Pons (tissue), 1 donor: ENCODE results near the gene TOP3B.

Source experiments
- DNase-seq: peaks from one replicate; pipeline ENCODE4 v3.0.0-alpha.2; 2016; ENCODE audit warnings: low spot score

The TOP3B gene

DNA sequence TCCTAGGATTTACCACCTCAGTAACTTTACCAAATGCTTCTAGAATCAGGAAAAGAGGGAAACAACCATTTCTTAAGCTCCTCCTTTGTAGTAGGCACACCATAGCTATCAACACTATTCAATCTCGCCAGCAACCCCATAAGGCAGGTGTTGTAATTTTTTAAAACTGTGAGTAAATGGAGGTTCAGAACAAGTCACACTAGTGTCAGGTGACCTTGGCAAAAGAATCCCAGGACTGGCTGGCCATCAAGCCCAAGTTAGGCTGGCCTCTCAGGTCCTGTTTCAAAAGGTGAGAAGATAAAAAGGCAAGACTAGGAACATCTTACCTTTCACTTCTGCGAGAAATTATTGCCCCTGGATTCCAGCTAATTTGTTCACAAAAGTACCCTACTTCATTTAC is 713 bp downstream of the TOP3B start:
- DNase-seq: no peak

DNA sequence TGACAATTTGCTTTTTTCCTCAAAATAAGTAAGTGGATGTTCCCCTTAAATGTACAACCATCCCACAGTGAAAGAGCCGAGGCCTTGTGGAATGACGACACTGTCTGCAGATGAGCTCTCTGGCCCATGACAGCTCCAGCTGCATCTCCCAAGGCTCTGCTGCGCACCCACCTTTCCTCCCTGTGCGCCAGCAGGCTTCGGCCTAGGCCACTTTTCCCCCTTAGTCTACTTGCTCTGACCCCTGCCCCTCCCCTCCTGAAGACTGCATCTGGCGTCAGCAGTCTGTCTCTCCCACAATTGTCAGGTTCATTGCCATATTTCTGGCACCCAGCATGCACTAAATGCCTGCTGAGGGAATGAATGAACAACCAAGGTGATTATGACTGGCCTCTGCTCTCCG is 2.0 kb downstream of the TOP3B start:
- DNase-seq: no peak

DNA sequence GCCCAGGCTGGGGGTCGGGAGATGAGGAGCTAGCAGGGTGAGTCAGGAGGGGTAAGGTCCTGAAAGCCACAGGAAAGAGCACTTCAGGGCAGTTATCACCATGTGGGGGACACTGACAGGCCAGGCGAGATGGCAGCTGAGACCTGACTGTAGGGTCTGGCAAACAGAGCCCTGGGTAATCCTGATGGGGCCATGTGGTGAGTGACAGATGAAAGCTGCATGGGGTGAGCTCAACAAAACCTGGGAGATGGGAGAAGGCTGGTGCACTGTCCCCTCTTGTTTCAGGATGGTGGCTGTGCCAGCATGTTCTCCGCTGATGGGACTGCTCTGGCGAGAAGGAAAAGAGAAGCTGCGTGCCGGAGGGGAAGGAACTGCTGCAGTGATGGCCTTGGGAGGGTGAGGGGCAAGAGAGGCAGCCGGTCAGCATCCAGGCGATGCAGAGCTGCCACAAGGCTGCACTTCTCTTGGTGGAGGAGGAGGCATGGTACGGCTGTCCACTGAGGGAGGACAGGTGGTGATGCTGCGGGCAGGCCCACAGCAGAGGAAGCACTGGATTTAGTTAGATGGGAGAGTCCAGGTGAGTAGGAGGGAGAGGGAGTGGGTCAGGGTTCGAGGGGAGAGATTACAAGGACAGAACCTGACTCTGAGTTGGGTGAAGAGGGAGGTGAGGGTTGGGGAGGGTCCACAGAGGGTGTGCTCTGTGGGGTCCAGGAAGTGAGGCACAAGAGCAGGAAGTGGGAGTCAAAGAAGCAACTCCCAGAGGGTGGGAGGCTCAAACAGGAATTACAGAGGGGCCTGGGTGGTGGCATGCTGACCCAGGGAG is 3.8 kb downstream of the TOP3B start:
- DNase-seq: no peak

DNA sequence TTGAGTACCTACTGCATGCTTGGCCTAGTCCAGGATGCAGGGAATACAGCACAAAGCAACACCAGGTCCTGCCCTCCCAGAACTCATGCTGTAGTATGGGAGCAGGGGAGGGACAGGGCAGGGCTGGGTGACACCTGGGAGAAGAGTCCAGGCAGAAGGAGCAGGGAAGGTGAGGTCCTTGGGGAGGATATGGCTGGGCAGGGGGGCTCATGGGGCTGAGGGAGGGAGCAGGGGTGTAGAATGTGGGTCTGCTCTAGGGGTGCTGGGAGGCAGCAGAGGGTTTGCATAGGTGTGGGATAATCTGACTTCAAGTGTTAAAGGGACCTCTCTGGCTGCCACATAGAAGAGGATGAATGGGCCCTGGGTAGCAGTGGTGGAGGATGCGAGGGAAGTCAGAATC is 4.8 kb downstream of the TOP3B start:
- DNase-seq: no peak

DNA sequence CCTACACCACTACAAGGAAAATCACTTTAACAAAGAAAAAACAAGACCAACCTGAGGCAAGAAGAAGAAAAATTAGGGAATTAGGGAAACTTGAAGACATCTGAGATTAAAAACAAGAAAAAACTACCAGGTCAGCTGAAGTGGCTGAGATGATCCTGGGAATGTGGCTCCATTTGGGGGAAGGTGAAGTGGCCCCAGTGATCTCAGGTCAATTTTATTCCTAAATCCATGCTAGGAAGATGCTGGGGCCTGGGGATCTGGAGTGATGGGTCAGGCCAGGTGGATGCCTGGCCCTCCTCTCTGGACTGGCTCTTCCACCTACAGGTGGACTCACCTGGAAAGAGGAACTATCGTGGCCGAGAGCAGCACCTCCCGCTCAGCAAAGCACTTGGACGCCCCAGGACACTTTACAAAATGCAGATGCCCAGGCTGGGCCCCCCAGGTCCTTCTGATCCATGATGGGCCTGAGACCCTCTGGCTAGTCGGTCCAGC is 6.7 kb downstream of the TOP3B start:
- DNase-seq: no peak

DNA sequence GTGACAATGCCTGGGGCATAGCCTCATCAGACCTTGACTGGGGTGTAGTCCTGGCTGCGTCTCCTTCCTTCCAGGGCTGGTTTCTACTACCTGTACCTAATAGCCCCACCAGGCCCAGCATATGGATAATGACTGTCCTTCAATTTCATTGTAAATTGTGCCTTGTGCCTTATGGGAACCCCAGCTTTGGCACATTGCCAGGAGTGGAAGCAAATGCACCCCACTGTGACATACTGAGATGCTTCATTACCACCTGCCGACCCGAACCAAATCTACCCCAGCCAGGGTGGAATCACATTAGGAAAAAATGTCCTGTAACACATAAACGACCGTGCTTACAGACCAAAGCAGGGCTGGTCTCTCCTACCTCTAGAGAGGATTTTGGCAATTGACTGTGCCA is 7.3 kb downstream of the TOP3B start:
- no peak for DNase-seq

DNA sequence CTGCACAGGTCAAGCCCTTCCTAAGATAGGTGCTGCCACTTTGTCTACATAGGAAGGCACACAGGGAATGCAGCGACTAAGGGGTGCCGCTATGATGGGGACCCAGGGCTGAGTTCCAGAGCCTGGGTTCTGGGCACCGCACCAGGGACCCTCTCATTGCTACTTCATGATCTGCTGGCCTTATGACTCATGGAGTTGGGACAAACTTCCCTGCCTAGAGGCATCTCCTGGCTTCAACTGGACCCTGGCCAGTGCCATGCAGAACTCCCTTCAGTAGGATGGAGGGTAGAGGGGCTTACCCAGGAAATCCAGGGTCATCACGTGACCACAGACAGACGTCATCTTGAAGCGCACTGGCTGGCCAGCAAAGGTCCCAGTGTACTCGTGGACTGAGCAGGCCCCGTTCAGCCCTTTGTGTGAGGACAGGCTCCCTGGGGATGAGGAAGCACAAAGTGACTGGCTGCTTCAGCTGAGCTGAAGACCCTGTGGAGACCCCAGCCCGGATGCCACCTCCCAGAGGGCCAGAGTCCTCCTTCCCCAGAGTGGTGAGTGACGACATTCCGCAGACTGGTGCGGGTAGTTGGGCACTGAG is 8.4 kb downstream of the TOP3B start:
- no peak for DNase-seq

DNA sequence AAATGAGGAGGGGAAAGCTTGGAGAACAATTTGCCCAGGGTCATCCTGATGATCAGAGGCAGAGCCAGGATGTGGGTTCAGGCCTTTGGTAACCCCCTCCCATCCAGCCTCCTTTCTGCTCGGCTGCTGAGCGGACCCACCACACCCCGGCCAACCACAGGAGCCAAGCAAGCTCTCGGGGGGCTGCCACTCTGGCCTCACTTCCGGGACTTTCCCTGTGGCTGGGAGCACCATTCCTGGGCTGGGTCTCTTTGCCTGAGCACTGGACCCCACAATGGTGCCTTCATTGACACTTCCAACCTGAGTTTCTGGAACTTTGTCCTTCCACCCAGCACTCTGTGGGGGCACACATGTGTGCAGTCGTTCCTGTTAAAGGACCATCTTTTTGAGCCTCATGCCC is 9.8 kb downstream of the TOP3B start:
- DNase-seq: no peak

DNA sequence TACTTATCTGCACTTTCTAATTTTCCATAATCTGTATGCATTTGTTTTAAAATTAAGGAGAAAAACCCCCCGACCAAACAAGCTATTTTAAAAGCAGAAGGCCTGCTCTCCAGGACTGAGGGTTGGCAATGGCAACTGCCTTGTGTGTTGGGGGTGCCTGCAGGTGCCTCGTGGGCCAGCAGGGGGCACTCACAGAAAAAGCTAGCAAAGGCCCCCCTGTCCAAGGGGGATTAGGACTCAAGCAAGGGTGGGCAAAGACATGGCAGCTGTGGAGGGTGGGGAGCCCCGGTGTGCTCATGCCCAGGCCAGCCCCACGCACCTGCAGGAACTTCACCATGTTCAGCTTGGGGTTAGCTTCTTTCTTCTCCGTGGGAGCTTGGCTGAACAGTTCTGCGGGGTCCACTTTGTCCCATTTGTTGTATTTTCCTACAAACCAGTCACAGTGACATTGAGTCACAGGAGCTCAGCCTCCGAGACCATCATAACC is 10.3 kb downstream of the TOP3B start:
- no peak for DNase-seq

DNA sequence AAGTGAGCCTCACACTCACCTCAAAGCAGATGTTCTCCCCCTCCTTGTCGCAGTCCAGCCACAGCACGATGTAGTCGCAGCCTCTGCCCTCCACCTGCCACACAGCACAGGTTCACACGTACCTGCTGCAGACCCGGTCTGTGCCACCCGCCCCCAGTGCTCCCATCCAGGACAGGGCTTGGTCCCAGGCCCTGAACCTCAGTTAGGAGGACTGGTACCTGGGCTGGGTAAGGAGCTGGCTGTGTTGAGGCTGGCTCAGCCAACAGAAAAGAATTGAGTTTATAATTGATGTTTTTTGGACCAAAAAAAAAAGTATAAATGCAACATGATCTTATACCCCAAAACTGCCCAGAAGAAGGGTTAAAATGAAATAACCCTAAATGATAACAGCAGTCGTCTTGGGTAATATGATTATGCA is 10.7 kb downstream of the TOP3B start:
- DNase-seq: no peak

DNA sequence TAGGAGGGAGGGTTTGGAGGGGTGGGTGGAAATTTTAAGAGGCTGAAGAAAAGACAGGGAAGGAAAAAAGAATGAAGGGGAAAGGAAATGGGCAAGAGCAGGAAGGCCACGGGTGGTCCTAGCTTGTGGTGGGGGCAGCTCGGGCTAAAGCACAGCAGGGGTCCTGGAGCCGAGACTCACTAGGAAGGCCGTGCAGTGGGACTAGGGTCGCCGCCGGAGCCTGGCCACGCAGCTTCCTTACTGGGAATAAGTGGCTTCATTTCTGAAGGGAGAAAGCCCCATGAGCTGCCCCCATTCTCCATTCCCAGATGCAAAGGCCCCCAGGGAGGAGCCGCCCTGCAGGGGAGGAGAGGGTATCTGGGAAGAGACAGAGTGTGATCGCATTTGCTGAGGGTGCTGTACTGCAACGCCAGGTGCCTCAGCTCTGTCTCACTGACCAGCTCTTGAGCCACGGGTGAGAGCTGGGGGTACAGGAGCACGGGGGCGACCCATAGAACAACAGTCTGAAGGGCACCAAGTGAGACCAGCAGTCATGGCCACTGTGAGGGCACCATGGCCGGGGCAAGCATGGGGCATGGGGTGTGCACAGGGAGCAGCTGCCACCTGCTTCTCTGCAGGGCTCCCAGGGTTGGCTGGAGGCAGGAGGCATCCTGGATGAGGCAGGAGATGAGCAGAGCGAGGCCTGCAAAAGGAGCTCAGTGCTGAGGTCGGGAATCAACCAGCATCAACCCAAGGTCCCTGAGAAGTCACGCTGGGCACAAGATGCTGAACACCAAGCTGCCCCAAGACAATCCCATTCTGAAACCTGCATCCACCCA is 11.6 kb downstream of the TOP3B start:
- DNase-seq: no peak

DNA sequence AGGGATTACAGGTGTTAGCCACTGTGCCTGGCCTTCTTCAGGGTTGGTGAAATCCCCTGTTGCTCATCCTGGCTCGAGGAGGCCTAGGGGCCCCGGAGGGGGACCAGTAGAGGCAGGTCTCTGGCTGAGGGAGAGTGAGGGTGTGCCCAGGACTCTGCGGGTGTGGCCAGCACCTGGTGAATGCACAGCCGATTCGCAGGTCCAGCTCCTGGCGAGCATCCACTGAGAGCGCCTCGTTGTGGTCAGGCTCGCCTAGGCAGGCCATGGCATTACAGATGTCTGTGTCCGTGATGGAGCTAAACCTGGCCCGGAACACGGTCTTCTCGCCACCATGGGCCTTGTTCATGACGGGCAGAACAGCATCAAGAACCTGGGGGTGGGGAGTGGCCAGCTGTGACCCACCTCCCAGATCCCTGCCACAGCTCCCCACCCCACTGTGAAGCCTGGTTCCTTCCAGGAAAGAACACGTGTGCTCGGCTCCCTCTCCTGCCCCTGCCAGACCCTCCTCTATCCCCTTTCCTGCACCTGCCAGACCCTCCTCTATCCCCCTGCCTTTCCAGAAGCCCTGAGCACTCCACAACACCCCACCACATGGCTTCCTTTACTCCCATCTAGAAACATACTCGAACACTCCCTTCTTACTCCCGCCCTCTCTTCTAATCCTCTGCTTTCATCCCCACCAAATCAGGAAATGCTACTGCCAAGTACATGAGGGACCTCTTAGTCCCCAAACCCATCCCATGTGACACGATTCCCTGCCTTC is 12.4 kb downstream of the TOP3B start:
- no peak for DNase-seq

DNA sequence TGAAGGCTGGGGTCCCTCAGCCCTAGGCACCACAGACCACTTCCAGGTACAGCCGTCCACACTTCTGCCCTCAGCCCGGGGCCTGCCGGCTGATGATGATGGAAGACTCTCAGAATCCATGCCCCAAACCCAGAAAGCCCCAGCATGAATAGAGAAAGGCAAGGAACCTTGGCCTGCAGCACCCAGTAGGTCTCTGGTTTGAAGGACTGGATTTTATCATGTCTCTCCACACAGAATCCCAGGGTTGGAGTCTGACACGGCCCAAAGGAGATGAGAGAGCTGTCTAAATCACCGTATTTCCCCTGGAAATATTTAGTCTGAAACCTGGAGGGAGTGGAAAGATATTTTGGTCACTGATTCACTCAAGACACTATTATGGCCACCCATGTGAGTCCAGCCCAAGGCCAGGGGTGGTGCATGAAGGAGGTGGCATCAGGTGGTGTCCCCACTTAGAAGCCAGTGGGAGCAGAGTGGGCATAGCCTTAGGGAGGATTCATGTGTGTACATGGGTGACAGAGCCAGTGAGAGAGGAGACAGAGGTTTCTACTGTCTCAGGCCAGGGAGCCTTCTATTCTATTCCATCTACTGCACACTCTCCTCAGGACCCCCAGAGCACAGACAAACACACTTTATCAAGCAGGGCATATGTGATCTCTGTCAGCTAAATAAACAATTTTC is 14.0 kb downstream of the TOP3B start:
- DNase-seq: no peak

DNA sequence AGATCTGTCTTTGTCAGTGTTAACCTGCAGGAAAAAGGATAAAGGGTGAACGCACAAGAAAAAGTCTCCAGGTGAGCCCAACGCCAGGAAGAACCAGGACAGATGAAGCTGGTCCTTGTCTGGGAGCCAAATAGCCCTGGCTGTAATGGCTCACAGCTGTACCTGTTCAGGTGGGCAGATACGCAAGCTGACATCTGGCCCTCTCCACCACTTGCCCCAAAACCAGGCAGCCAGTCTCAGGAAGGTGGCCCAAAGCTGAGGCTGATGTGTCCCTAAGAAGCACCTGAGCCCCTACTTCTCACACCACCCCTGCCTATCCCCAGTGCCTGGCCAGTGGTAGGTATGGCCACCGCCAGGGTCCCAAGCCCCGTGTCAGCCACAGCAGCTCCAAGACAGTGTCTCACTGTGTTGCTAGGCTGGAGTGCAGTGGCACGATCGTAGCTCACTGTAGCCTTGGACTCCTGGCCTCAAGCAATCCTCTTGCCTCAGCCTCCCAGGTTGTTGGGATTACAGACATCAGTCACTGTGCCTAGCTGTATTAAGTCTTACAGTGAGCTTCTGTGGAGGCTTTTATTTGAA is 14.8 kb downstream of the TOP3B start:
- DNase-seq: no peak

DNA sequence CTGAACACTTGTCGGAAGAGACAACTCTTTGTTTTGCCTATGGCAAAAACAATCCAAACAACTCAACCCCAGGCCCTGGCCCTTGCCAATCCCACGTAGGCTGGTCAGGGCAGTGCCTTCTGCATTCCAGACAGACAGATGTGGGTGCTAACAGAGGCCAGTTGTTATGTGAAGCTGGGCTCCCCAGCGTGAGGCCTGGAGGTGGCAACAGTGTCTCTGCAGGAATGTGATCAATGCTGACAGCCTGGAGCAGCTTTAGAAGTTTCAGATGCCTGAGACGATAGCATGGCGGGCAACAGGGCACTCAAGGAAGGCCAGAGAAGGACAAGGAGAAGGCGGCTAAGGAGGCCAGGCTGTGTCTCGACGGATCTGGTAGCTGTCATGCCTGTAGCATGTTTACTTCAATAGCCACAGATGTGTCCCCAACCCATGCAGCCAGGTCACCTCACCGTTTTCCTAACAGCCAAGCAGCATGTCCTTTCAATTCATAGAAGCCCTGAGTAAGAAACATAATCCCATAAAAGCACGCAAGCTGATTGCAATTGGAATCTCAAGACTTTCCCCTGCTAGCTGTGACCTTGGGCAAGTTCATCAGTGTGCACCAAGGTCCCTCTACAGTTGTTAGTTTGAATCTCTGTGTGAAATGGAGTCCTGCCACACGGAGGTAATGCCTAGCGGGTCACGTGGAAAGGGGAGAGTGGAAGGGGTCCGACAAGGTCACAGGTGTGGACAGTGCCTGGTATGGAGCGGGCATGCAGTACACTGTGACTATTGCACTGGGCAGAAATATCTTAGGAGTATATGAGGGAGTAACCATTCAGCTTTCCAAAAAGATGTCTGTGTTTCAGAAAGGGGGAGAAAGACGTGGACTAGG is 15.7 kb downstream of the TOP3B start:
- DNase-seq: no peak

DNA sequence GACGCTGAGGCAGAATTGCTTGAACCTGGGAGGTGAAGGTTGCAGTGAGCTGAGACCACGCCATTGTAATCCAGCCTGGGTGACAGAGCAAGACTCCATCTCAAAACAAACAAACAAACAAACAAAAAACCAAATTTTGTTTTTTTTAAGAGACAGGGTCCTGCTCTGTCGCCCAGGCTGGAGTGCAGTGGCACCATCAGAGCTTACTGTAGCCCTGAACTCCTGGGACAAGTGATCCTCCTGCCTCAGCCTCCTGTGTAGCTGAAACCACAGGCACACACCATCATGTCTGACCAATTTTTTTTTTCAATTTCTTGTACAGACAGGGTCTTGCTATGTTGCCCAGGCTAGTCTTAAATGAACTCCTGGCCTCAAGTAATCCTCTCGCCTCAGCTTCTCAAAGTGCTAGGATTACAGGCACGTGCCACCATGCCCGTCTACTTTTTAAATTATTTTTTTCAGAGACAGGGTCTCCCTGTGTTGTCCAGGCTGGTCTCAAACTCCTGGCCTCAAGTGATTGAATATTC is 16.8 kb downstream of the TOP3B start:
- DNase-seq: no peak

DNA sequence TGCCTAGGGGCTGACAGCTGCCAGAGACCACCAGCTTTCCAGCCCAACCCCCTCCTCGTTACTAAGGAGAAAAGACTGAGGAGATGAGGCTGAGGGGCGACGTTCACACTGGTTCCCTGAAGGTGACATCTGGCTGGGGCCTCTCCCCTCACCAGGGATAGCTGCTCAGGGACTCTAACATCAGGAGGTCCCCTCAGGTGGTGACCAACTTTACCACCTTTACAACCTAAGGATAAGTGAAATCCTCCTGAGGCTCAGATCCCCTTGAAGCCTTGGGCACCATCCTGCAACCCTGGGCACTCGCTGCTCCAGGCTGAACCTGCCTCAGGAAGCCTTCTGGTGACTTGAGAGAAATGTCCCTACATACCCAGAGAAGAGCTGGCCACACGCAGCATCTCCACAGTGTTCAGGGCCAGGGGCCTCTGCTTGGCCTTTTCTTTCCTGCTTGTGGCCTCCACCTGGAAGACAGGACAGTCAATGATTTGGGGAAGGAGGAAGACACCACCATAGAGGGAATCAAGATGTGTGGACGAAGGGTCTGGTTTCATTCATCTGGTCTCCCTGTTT is 17.6 kb downstream of the TOP3B start:
- no peak for DNase-seq

DNA sequence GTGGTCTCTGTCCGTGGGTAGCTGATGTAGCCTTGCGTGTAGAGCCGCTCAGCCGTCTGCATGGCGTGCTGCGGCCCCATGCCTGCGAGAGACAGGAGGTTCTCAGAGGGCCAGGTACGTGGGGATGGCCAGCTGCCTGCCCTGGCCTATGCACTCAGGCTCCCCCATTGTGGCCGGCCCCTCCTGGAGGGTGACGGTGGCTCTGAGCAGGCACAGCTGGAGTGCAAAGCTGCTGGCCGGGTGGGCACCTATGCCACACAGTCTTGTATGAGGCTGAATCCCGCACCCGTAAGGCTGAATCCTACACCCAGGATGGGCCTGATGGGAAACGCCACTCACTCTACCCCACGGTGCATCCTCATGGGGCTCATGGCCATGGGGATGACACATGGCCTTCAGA is 18.4 kb downstream of the TOP3B start:
- no peak for DNase-seq

DNA sequence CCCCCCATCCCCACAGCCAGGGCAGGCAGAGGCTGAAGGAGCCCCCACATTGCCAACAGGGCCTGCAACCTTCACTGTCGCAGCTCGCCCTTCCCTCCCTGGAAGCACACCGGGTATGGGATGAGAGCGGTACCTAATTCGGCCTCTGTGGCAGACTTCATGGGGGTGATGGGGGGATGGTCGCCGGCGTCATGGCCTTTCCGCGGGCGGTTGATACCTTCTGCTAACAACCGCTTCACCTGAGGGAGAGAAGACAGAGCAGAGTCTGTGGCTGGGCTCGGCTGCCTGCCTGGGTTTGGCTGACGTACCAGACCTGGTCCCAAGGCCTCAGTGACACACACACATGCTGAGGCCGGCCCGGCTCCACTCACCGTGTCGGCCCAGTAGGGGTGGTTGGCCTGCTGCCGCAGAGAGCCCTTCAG is 18.8 kb downstream of the TOP3B start:
- DNase-seq: no peak
